MG63 (cell line): ENCODE data around the gene ACOT7. TPM values are rescaled to one million over a fixed set of nuclear protein-coding genes. Genes with fewer than 3 reads are reported as not detected.
"Not testable (repeated sequence)": the region's sequence is repeated elsewhere in the genome, so short reads cannot be mapped to it uniquely, and the experiment has no call there.

Source experiments
- DNase-seq: peaks from one replicate; pipeline ENCODE4 v3.0.0-alpha.2; 2020
- H3K27me3 ChIP-seq: fragments of 250-450 bp; sonication (Bioruptor Pico); 2 replicates; pipeline ENCODE4 v1.5.1; 2020; ENCODE audit warnings: mild to moderate bottlenecking, moderate library complexity
- H3K36me3 ChIP-seq: fragments of 250-450 bp; sonication (Bioruptor Pico); 2 replicates; pipeline ENCODE4 v1.5.1; 2020; ENCODE audit warnings: mild to moderate bottlenecking, moderate library complexity
- H3K4me3 ChIP-seq: fragments of 250-450 bp; sonication (Bioruptor Pico); 2 replicates; pipeline ENCODE4 v1.5.1; 2020; ENCODE audit warnings: mild to moderate bottlenecking, moderate library complexity
- H3K9me3 ChIP-seq: fragments of 250-450 bp; sonication (Bioruptor Pico); 2 replicates; pipeline ENCODE4 v1.5.1; 2020; ENCODE audit warnings: mild to moderate bottlenecking, moderate library complexity
- total RNA-seq: library from RNA; depleted of rRNA; stranded (reverse); fragments of >200 nt; shearing (Covaris generic); gene quantifications from 2 replicates; pipeline ENCODE4 v1.2.3, GENCODE V29; 2014; ENCODE audit warnings: low replicate concordance

Gene ACOT7
- total RNA-seq, 1 experiment from 2014 or later, result 91.4 TPM

GRCh38 chr1:6239950-6240768 lies 153.4 kb downstream of the ACOT7 start:
- no peak for DNase-seq
- Histone ChIP-seq H3K4me3 (no peak overlapping the region), H3K36me3 (no peaks in the 10 kb centered on the region), H3K27me3 (peaks cover 8% of the 10 kb centered on the region), H3K9me3 (no peaks in the 10 kb centered on the region)

DNA sequence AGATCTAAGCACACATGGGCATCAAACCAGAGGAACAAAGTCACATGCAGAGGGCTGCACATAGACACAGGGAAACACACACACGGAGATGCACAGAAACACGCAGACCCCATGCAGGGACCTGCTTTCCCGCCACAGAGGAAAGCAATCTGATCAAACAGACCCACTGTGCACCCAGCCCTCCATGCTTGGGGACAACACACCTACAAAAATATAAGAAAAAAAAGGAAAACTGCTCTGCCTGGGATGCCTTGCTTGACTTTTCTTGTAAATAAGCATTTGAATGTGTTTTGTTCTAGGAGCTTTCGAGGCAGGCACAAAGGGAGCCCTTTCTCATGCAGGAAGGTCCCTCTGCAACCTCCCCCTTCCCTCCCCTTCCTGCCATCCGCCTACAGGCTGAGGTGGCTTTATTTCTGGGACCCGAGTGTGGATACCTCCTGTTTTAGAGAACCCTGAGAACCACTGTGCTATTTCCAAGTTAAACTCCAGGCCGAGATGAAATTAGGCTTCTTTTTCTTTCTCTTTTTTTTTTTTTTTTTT lies 154.3 kb downstream of the ACOT7 start:
- Histone ChIP-seq H3K36me3 (peaks cover 4% of the 10 kb centered on the region), H3K27me3 (peaks cover 8% of the 10 kb centered on the region)
- DNase-seq, result no peak

GRCh38 chr1:6237093-6237492 lies 156.5 kb downstream of the ACOT7 start:
- peaks cover 4% of the 10 kb centered on the region for H3K27me3 ChIP-seq
- H3K4me3 ChIP-seq, result no peak overlapping the region
- H3K36me3 ChIP-seq, result peaks cover 24% of the 10 kb centered on the region
- DNase-seq, result no peak
- H3K9me3 ChIP-seq, result no peaks in the 10 kb centered on the region

More for the DNA sequence above, 154.3 kb downstream of the ACOT7 start:
- Histone ChIP-seq H3K9me3 (no peaks in the 10 kb centered on the region), H3K4me3 (no peak overlapping the region)

GRCh38 chr1:6235296-6235677 lies 158.3 kb downstream of the ACOT7 start:
- Histone ChIP-seq H3K36me3 (peaks cover 27% of the 10 kb centered on the region), H3K4me3 (peak overlapping the region; percentile 77), H3K27me3 (no peaks in the 10 kb centered on the region), H3K9me3 (no peaks in the 10 kb centered on the region)
- no peak for DNase-seq

DNA sequence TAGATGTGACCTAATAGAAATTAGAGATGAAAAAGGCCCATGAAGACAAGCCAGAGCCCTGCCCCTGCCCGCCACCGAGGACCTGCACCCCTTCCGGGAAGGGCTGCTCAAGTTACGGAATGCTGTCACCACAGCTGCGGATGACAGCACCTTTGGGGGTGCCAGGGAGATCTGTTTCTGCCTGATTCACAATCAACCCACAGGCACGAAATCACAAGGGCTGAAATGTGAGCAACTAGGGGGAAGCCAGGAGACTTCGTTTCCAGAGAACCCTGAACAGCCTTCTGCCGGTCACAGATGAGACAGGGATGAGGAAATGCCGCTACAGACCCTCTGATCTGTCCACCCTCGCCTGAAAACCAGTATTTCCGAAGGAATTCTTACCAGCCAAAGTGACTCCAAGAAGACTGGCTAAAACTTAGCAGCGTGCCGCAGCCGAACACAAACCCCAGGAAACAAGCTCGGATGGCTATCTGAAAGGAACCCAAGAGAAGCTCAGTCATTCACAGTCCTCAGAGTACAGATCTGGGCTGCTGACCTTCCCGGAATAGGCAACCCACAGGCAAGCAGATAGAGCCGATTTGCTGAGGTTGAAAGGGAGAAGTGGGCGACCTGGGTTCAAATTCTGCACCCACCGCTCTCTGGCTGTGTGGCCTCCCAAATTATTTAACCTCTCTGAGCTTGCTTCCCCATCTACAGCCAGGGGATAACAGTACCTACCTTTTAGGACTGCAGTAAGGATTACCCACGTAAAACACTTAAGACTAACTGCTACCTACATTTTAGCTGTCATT lies 158.9 kb downstream of the ACOT7 start:
- H3K36me3 ChIP-seq, result peaks cover 27% of the 10 kb centered on the region
- peak overlapping the region; percentile 77 for H3K4me3 ChIP-seq
- peak; percentile 29 for DNase-seq
- no peaks in the 10 kb centered on the region for H3K9me3 ChIP-seq
- no peaks in the 10 kb centered on the region for H3K27me3 ChIP-seq

DNA sequence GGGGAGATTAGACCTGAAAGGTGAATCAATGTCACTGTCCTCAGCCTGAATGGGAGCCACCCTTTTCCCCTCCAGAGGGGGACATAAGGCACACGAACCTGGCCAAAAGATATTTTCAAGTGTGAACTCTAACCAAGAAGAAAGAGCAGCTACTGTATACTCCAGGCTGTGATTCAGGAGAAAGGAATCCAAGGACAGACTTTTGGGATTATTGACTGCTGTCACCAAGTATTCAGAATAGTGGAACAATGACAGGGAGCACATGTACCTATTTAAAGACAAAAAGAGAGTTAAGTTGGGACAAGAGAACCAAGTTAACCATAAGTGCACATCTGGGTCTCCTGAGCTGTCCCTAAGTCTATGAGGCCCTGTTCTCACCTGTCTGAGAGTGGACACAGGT lies 160.2 kb downstream of the ACOT7 start:
- H3K27me3 ChIP-seq, result no peaks in the 10 kb centered on the region

GRCh38 chr1:6225651-6226050 lies 167.9 kb downstream of the ACOT7 start:
- Histone ChIP-seq H3K36me3 (peaks cover 39% of the 10 kb centered on the region), H3K27me3 (no peaks in the 10 kb centered on the region)

More for the DNA sequence above, 160.2 kb downstream of the ACOT7 start:
- Histone ChIP-seq H3K4me3 (no peak overlapping the region), H3K9me3 (no peaks in the 10 kb centered on the region), H3K36me3 (peaks cover 30% of the 10 kb centered on the region)
- DNase-seq, result no peak

DNA sequence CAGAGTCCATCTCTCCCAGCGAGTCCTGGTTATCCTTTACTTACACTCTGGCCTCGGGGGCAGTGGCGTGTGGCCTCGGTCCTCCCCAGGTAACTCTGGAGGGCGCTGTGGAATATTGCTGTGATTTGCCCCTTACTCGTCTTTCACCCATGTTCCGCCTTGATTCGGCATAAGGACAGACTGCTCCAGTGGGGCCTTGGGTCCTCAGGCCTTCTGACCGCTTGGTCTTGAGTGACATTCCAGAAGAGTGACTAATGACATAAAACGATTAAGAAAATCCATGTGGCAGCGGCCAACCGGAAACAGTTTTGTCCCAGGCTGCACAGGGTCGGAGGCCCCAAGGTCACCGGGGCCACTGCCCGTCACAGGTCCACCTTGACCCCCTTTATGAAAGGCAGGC lies 168.8 kb downstream of the ACOT7 start:
- Histone ChIP-seq H3K4me3 (no peak overlapping the region), H3K36me3 (peaks cover 39% of the 10 kb centered on the region), H3K9me3 (no peaks in the 10 kb centered on the region), H3K27me3 (no peaks in the 10 kb centered on the region)
- DNase-seq, result no peak

More at GRCh38 chr1:6225651-6226050, 167.9 kb downstream of the ACOT7 start:
- Histone ChIP-seq H3K9me3 (no peaks in the 10 kb centered on the region), H3K4me3 (no peak overlapping the region)
- no peak for DNase-seq

DNA sequence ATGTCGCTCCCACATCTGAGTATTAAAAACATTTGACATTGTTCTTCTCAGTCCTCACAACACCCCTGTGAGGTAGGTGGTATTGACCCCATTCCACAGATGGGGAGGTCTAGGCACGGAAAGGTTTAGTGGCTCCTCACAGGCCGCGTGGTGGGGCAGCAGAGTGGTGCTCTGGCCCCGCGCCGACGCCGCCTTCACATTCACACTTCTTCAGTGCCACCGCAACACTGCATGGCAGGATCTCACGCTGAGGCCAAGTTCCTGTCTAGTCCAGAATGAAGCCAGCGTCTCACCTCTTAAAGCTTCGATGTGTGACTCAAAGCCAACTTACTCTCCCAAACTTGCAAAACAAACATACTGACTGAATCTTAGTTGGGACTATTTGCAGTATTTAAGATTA lies 169.9 kb downstream of the ACOT7 start:
- peaks cover 38% of the 10 kb centered on the region for H3K36me3 ChIP-seq
- H3K27me3 ChIP-seq, result no peaks in the 10 kb centered on the region
- no peak for DNase-seq

DNA sequence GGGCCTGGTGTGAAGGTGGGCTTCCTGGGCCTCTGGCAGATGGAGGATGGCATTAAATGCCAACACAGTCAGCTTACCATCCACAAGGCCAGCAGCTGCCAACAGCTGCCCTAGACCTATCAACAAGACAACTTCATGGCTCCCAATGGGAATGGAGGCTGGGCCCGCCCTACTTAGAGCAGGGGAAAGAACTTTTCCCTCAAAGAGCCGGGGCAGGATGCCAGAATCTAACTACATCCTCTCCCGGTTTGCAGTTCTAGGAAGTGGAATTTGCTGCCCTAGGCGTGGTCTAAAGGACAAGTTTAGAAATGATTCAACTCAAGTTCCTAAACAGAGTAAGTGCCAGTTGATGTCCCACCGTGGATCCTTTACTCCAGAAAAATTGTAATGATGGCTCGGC lies 170.9 kb downstream of the ACOT7 start:
- peak; percentile 60 for DNase-seq
- Histone ChIP-seq H3K36me3 (peaks cover 45% of the 10 kb centered on the region), H3K9me3 (no peaks in the 10 kb centered on the region), H3K4me3 (no peak overlapping the region), H3K27me3 (no peaks in the 10 kb centered on the region)

More for the DNA sequence above, 169.9 kb downstream of the ACOT7 start:
- Histone ChIP-seq H3K9me3 (no peaks in the 10 kb centered on the region), H3K4me3 (no peak overlapping the region)

GRCh38 chr1:6221210-6221784 lies 172.3 kb downstream of the ACOT7 start:
- Histone ChIP-seq H3K36me3 (peaks cover 37% of the 10 kb centered on the region), H3K9me3 (no peaks in the 10 kb centered on the region), H3K27me3 (no peaks in the 10 kb centered on the region), H3K4me3 (no peak overlapping the region)
- DNase-seq, result no peak

GRCh38 chr1:6220236-6220635 lies 173.3 kb downstream of the ACOT7 start:
- DNase-seq, result no peak
- H3K9me3 ChIP-seq, result no peaks in the 10 kb centered on the region
- H3K27me3 ChIP-seq, result no peaks in the 10 kb centered on the region
- peaks cover 32% of the 10 kb centered on the region for H3K36me3 ChIP-seq
- no peak overlapping the region for H3K4me3 ChIP-seq

- peaks cover 28% of the 10 kb centered on the region for H3K36me3 ChIP-seq
- not testable (repeated sequence) for H3K27me3 ChIP-seq, H3K9me3 ChIP-seq, H3K4me3 ChIP-seq, DNase-seq
Measured at GRCh38 chr1:6219641-6220040, 173.9 kb downstream of the ACOT7 start.

DNA sequence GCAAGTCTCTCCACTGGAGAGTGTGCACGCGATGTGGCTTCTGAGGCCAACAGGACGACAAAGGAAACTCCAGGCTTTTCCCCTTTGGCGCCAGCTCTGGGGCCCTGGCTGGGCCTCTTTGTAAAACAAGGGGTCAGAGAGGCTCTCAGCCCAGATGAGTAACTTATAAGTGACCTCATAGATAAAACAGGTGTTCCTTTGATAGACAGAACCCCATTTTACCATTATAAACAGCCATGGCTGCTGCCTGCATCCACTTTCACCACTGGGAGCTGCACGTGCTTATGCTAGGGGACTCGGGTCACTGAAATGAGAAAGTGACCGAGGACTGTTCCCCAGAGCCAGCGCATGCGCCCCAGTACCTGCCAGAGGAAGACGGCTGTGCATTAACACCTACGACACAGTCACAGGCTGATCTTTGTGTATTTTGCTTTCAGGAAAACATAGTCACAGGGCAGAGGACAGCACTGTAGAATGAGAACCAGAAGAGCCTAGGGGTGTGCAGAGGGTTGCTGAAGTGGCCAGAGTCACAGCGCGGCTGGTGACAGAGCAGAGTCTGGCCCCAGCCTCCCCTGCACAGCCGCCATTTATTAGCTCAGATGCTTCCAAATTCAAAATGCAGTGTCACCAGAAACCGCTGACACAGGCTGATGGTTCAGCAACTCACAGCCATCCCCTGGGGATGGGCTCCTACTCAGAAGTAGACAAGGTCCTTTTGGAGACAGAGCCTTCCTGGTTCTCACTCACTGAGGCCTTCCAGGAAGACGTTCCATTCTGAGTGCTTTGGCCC lies 175.0 kb downstream of the ACOT7 start:
- Histone ChIP-seq H3K4me3 (no peak overlapping the region), H3K27me3 (no peaks in the 10 kb centered on the region), H3K36me3 (peaks cover 20% of the 10 kb centered on the region), H3K9me3 (no peaks in the 10 kb centered on the region)
- DNase-seq, result no peak
